ENCODE results near the gene PPP1R2C.

The PPP1R2C gene

GRCh38 chrX:42778096-42778495, at the start of gene PPP1R2C:
TSS of gene PPP1R2C (minus strand) at chrX:42778163. CDS start at chrX:42778079, 84 bp downstream.
- peak in 1 of 2 donors; percentile 19 for DNase-seq (ENCODE audit: low read depth in 2 of 2)

- DNase-seq (ENCODE audit: low read depth in 2 of 2): no peak
Observed at GRCh38 chrX:42825201-42825600, 47.2 kb upstream of the PPP1R2C start.

GRCh38 chrX:42824541-42824940, 46.6 kb upstream of the PPP1R2C start:
- DNase-seq (ENCODE audit: low read depth in 2 of 2): no peak

DNA sequence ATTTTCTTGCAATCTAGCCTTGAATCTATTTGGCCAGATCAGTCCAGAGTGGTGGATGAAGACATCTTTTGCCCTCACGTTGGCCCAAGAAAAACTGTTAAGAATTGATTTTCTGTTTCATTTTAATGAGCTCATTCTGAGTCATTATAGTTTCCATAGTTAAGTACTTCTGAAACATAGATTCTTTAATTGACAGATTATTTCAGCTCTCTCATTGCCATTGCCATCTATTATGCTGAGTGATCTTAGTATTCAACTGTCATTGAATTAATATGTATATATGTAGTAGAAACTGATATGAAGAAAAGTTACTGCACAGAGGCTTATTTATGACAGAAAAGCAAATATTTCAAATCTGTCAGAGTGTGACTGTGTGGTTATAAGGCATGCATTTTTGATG, 45.5 kb upstream of the PPP1R2C start:
- no peak for DNase-seq (ENCODE audit: low read depth in 2 of 2)

- no peak for DNase-seq (ENCODE audit: low read depth in 2 of 2)
Observed at GRCh38 chrX:42821803-42822443, 44.0 kb upstream of the PPP1R2C start.

- DNase-seq (ENCODE audit: low read depth in 2 of 2): no peak
Observed at GRCh38 chrX:42818151-42818921, 40.4 kb upstream of the PPP1R2C start.

- no peak for DNase-seq (ENCODE audit: low read depth in 2 of 2)
Observed at GRCh38 chrX:42809569-42809968, 31.6 kb upstream of the PPP1R2C start.

- DNase-seq (ENCODE audit: low read depth in 2 of 2): no peak
Observed at GRCh38 chrX:42807393-42807792, 29.4 kb upstream of the PPP1R2C start.

GRCh38 chrX:42804524-42804923, 26.6 kb upstream of the PPP1R2C start:
- no peak for DNase-seq (ENCODE audit: low read depth in 2 of 2)

GRCh38 chrX:42803320-42803719, 25.4 kb upstream of the PPP1R2C start:
- DNase-seq (ENCODE audit: low read depth in 2 of 2): no peak

DNA sequence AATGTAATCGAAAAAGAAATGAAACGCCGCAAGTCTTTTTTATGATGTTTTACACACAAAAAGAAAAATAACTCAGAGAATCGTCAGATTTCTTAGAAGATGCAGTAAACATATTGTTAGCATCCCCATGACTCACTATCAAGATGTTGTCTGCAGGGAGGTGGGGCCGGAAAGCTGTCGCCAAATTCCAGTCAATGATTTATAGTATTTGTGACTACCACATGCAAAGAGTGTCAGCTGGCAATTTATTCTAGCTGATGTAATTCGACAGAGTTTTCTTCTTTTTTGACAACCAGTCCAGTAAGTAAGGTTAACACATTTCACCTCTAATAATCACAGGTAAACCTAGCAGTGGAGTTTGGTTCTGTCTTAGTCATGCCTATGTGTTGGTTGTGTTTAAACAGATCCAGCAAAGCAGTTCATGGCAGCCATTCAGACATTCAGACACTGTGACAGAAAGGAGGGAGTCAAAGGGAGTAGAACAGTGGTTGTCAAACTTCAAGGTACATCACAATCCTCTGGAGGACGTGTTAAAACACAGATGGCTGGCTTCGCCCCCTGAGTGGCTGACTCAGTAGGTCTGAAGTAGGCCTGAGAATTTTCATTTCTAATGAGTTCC, 19.8 kb upstream of the PPP1R2C start:
- no peak for DNase-seq (ENCODE audit: low read depth in 2 of 2)

DNA sequence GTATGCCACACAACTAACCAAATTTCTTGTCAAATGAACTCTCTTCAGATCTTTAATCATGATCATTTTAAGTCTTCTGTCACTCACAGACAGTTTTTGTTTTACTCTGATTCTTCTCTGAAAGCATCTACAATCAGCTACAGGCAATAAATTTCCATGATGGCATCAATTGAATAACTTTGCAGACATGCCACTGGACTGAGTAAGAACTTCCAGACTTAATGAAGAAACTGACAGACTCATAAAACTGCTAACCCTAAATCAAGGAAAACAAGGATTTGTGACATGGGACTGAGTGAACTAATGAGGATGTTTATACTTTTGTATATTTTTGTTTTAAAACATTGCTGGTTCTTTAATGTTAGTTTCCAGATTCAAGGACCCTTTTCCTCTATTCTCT, 5.5 kb upstream of the PPP1R2C start:
- DNase-seq (ENCODE audit: low read depth in 2 of 2): no peak

GRCh38 chrX:42776195-42776594, 1.8 kb downstream of the PPP1R2C start:
- DNase-seq (ENCODE audit: low read depth in 2 of 2): no peak

- no peak for DNase-seq (ENCODE audit: low read depth in 2 of 2)
Observed at GRCh38 chrX:42772874-42773273, 5.1 kb downstream of the PPP1R2C start.

DNA sequence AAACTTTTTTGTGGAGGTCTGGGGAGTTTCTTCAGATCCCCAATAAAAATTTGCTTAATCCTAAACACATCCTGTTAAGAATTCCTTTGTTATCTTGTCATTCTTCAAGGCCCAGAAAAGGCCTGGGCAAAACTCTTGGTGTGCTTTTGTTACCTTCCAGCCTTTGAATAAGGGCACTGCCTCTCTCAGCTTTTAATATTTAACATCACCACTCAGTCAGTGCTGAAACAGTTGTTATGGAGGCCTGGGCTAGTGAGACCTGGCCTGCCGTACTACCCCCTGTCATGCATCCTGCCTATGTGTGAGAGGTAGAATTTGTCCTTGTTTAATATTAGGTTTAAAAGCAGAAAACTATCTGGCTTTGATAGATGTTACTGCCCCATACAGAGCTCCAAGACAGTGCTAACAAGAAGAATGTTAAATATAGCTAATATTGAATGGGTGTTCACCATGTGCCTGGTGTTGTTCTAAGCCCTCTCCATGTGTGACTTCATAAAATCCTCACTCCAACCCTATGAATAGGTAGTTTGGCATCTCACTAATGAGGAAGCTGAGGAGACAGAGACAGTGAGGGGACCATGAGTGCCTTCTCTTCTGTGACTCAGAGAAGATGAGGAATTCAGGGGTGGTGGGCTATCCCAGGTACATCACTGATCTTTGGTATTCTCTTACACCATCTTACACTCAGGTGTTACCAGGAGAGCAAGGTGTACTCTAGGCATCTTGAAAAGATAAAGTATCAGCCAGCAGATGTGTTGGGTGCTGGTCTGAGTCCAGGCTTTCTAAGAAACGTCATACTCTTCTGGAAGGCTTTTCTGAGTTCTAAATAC, 6.2 kb downstream of the PPP1R2C start:
- DNase-seq (ENCODE audit: low read depth in 2 of 2): no peak

DNA sequence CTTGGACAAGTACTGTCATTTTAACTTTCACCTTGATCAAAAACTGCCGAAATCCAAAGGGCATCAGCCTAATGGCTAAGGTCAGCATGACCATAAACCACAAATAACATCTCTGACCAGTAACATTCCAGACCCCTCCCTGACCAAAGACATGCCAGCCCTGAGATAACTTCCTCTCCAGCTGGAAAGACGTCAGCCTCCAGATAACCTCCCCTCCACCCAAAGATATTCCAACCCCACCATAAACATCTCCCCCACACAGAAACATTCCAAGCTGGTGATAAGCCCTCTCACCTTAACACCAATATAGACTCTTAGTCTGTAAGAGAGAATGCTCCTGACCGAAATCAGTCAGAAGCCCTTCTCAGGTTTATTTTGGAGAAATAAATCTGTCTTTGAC, 7.4 kb downstream of the PPP1R2C start:
- no peak for DNase-seq (ENCODE audit: low read depth in 2 of 2)

- DNase-seq (ENCODE audit: low read depth in 2 of 2): no peak
Observed at GRCh38 chrX:42759881-42760280, 18.1 kb downstream of the PPP1R2C start.

DNA sequence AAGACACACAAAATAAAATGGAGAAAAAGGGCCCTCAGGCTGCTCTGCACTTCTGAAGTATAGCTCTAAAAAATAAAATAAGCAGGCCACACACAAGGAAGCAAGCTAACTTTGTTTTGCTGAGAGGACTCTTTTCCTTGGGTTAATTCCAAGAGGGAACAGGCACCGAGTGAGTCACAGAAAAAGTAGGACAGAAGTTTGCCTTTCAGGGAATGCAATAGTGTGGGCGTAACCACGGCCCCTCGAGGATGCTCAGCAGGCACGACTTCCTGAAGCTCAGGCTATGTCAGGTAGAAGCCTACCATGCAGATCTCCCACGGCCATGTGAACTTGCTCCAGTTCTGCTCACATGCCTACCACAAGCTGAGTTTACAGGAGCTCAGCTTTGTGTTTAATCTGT, 22.1 kb downstream of the PPP1R2C start:
- DNase-seq (ENCODE audit: low read depth in 2 of 2): no peak

GRCh38 chrX:42754603-42755002, 23.4 kb downstream of the PPP1R2C start:
- no peak for DNase-seq (ENCODE audit: low read depth in 2 of 2)

DNA sequence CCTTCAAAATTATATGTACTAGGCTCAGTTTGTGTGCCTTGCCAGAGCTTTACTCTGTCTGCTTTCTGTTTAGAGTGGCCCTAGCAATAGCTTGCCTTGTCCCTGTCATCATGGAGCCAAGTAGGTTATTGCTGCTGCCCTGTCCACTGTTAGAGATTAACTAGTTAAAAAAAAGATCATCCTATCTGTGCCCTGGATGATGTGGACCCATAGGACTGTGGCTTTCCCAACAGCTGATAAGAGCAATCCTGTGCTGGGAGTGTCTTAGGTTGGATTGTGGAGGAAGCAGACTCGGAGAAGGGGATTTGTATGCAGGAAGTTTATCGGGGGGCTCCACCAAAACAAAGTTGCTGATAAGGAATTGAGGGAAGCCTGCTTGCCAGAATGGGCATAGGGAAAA, 23.8 kb downstream of the PPP1R2C start:
- no peak for DNase-seq (ENCODE audit: low read depth in 2 of 2)

- no peak for DNase-seq (ENCODE audit: low read depth in 2 of 2)
Observed at GRCh38 chrX:42752730-42753129, 25.2 kb downstream of the PPP1R2C start.

- no peak for DNase-seq (ENCODE audit: low read depth in 2 of 2)
Observed at GRCh38 chrX:42751573-42751972, 26.4 kb downstream of the PPP1R2C start.
